GM12878 (cell line): ENCODE results near the gene FERMT2.

Experiments
- MTA3 ChIP-seq: IDR thresholded peaks from 2 replicates; pipeline ENCODE4 v1.6.1; 2012; ENCODE audit warnings: low read length, inconsistent platforms, borderline replicate concordance
- POLR2A ChIP-seq: IDR thresholded peaks from 2 replicates; pipeline ENCODE4 v1.6.1; 2011; ENCODE audit warnings: low read depth, mild to moderate bottlenecking, low read length
- REST ChIP-seq: IDR thresholded peaks from 2 replicates; pipeline ENCODE4 v1.6.1; 2012; ENCODE audit warnings: mild to moderate bottlenecking, low read depth, low read length
- RFX5 ChIP-seq: IDR thresholded peaks from 2 replicates; pipeline ENCODE4 v1.6.1; 2011; ENCODE audit warnings: low read depth, low read length, improper control_type of control experiment
- ZBTB33 ChIP-seq: fragments of 450-650 bp; IDR thresholded peaks from 2 replicates; pipeline ENCODE4 v1.6.1; 2017; ENCODE audit warnings: mild to moderate bottlenecking
- TF ChIP-seq, protein P1 (sequence below), 3 experiments: IDR thresholded peaks in 2 of 3; conservative IDR thresholded peaks in 1 of 3; 2 replicates each; pipeline ENCODE4 v1.5.1; 2011; ENCODE audit warnings: low read depth in 3 of 3, low read length in 3 of 3, mild to moderate bottlenecking in 3 of 3, control low read depth in 2 of 3, moderate library complexity in 2 of 3, inconsistent platforms in 1 of 3, mixed read lengths in 1 of 3; ENCODE audit not compliant: control insufficient read depth in 2 of 3, insufficient read depth in 1 of 3; ENCODE audit errors: extremely low read depth in 1 of 3

DNA sequence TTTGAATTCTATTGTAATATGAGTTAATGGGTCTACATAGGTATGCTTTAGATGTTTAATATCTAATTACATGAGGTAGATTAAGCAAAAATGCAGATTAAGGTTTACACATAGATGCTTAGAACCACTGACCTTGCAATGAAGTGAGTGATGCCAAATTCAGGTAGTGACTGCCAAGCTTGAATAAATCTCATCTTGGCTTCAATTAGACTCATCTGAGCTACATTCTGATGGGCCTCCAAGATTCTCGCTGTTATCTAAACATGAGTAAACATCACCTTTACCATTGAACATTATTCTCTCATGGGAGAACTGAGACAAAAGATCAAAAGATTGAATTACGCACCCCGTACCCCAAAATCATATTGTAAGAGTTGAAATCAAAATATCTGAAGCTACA lies 90.6 kb downstream of the FERMT2 start:
- TF ChIP-seq POLR2A = no peak
- no peak for TF ChIP-seq MTA3
- no peak for TF ChIP-seq ZBTB33
- TF ChIP-seq, protein P1, sequence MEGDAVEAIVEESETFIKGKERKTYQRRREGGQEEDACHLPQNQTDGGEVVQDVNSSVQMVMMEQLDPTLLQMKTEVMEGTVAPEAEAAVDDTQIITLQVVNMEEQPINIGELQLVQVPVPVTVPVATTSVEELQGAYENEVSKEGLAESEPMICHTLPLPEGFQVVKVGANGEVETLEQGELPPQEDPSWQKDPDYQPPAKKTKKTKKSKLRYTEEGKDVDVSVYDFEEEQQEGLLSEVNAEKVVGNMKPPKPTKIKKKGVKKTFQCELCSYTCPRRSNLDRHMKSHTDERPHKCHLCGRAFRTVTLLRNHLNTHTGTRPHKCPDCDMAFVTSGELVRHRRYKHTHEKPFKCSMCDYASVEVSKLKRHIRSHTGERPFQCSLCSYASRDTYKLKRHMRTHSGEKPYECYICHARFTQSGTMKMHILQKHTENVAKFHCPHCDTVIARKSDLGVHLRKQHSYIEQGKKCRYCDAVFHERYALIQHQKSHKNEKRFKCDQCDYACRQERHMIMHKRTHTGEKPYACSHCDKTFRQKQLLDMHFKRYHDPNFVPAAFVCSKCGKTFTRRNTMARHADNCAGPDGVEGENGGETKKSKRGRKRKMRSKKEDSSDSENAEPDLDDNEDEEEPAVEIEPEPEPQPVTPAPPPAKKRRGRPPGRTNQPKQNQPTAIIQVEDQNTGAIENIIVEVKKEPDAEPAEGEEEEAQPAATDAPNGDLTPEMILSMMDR (IDR thresholded peaks at IDR 0.05 in 2 of 3, conservative IDR thresholded peaks at IDR 0.05 in 1 of 3; ENCODE audit: control insufficient read depth in 2 of 3, extremely low read depth in 1 of 3, insufficient read depth in 1 of 3, low read depth in 3 of 3, low read length in 3 of 3) = no peak
- TF ChIP-seq REST = no peak
- TF ChIP-seq RFX5 = no peak
